Activated CD8-positive, alpha-beta T cell treated with anti-CD3 and anti-CD28 coated beads for 36 hours (primary cell): ENCODE measurements around the gene RGS19. TPM values are rescaled to one million over a fixed set of nuclear protein-coding genes. Genes with fewer than 3 reads are reported as not detected.

Experiments used
- ATAC-seq: fragments of 200-7000 bp; cut with Tn5 transposase; one replicate; pipeline ENCODE4 v1.10.0; 2021; ENCODE audit warnings: mild to moderate bottlenecking, moderate library complexity
- CTCF ChIA-PET: fragments of 350-600 bp; sonication (Branson Sonifier 250); formaldehyde crosslinking; loops from one replicate; lab custom pipeline; 2021; ENCODE audit warnings: antibody characterized with exemption; lab: Charles Lee
- POLR2A ChIA-PET: fragments of 350-600 bp; sonication (Branson Sonifier 250); formaldehyde crosslinking; loops from one replicate; lab custom pipeline; 2021; ENCODE audit warnings: antibody characterized with exemption; lab: Charles Lee
- DNase-seq: peaks from one replicate; pipeline ENCODE4 v3.0.0-alpha.2; 2020
- H3K27ac Mint-ChIP-seq: one replicate; pipeline ENCODE4 v1.8.0; 2021; ENCODE audit warnings: mild to moderate bottlenecking, mixed read lengths
- H3K27me3 Mint-ChIP-seq: one replicate; pipeline ENCODE4 v1.8.0; 2021; ENCODE audit warnings: mixed read lengths
- H3K36me3 Mint-ChIP-seq: one replicate; pipeline ENCODE4 v1.8.0; 2021; ENCODE audit warnings: low read depth, mixed read lengths
- H3K4me1 Mint-ChIP-seq: one replicate; pipeline ENCODE4 v1.8.0; 2021; ENCODE audit warnings: low read depth, mixed read lengths
- H3K4me3 Mint-ChIP-seq: one replicate; pipeline ENCODE4 v1.8.0; 2021; ENCODE audit warnings: mild to moderate bottlenecking, moderate library complexity, mixed read lengths
- H3K9me3 Mint-ChIP-seq: one replicate; pipeline ENCODE4 v1.8.0; 2021; ENCODE audit warnings: mixed read lengths
- CTCF ChIP-seq: fragments of 200-600 bp; IDR thresholded peaks from one replicate; pipeline ENCODE4 v1.8.0; 2022; ENCODE audit warnings: antibody characterized with exemption, mild to moderate bottlenecking
- intact Hi-C: fragments of 100-400 bp; cut with micrococcal nuclease; formaldehyde crosslinking; loops from one replicate; pipeline ENCODE4 v1.10.0; 2022
- total RNA-seq, 2 experiments: library from RNA; stranded (reverse); gene quantifications; one replicate each; pipeline ENCODE4 v1.2.3, GENCODE V29; 2021

Gene RGS19
- total RNA-seq, 2 experiments from 2014 or later: 42.5 to 44.1 TPM

DNA sequence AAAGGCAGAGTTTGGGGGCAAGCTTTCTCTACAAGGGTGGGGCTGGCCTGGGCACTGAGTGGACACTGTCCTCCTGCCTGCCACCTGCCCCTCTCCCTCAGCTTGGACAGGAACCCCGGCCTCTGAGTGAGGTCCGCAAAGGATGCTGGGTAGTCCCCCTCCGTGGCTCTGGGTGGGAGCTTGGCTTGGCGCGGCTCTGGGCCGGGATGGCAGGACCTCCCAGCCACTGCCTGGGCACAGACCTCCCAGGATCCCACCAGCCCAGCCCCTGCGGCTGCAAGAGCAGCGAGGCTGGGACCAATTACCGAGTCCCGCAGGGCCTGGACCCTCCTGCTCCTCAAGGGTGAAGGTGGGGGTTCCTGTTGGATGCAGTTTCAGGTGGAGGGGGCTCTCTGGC, 27.0 kb downstream of the RGS19 start:
- no peak for DNase-seq
- no peak overlapping the region for H3K4me3 Mint-ChIP-seq
- no peak overlapping the region for H3K27ac Mint-ChIP-seq
- POLR2A ChIA-PET: interaction anchor here (1.0 to 1.2 kb wide), 2 partner anchors 11 to 16 kb away, joined by 3 read pairs; no protein-coding TSS in a partner anchor
- CTCF ChIA-PET: interaction anchor here (1.6 kb wide), 1 partner anchor 13 kb away, joined by 14 read pairs; no protein-coding TSS in a partner anchor
- no peaks in the 10 kb centered on the region for H3K9me3 Mint-ChIP-seq
- TF ChIP-seq CTCF: no peak
- H3K4me1 Mint-ChIP-seq: peaks cover 6% of the 10 kb centered on the region
- intact Hi-C loops: no loop called here
- peaks cover 35% of the 10 kb centered on the region for H3K27me3 Mint-ChIP-seq
- no peak for ATAC-seq
- H3K36me3 Mint-ChIP-seq: no peaks in the 10 kb centered on the region

DNA sequence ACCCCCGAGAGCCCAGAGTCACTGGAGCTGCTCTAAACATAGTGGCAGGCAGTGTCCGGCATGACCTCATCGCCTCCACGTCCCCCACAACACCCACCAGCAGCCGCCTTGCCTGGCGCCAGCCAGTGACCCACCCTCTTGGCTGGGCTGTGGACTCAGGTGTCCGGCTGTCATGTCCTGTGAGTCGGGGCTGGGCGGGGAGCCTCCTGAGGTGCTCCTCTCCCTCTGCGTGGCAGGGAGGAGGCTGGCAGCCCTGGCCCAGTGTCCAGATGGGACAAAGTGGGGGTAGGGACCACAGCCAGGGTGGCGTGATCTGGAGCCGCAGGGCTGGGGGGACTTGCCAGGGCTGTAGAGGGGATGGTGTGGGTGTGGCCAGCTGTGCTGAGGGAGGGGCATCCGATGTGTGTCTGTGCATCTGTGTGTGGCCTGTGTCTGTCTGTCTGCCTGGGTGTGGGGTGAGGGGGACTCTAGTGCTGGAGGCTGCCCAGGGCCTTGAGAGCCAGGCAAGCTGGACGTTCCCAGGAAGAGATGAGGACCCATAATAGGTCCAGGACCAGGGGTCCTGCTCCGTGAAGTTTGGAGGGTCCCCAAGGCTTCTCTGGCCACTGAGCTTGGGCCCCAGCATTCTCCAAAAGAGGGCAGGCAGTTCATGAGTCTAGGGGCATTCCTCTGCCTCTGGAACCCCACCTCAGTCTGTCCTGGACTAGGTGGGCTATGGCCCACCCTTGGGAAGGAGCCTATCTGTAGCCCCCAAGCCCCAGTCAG, 27.6 kb downstream of the RGS19 start:
- Mint-ChIP-seq H3K27ac (no peak overlapping the region), H3K4me3 (no peak overlapping the region), H3K27me3 (peaks cover 41% of the 10 kb centered on the region), H3K9me3 (no peaks in the 10 kb centered on the region), H3K4me1 (peaks cover 4% of the 10 kb centered on the region), H3K36me3 (no peaks in the 10 kb centered on the region)
- TF ChIP-seq CTCF: no peak
- POLR2A ChIA-PET: interaction anchor here (1.0 to 2.0 kb wide), 4 partner anchors 11 to 17 kb away, joined by 3 to 10 read pairs (median 3); no protein-coding TSS in a partner anchor
- no peak for DNase-seq
- ATAC-seq: no peak
- intact Hi-C loops: no loop called here
- CTCF ChIA-PET: interaction anchor here (1.6 kb wide), 1 partner anchor 13 kb away, joined by 14 read pairs; no protein-coding TSS in a partner anchor

- peaks cover 46% of the 10 kb centered on the region for H3K27me3 Mint-ChIP-seq
- intact Hi-C loops: no loop called here
- ChIA-PET CTCF (interaction anchor here (1.5 to 2.8 kb wide), 3 partner anchors 10 to 12 kb away, joined by 3 to 14 read pairs (median 12); no protein-coding TSS in a partner anchor), POLR2A (interaction anchor here (1.2 to 2.0 kb wide), 3 partner anchors 11 to 70 kb away, joined by 3 to 10 read pairs (median 3); partner anchors contain the start of gene PRPF6)
- H3K4me1 Mint-ChIP-seq: peaks cover 6% of the 10 kb centered on the region
- no peak overlapping the region for H3K4me3 Mint-ChIP-seq
- no peaks in the 10 kb centered on the region for H3K9me3 Mint-ChIP-seq
- no peak for DNase-seq
- no peaks in the 10 kb centered on the region for H3K36me3 Mint-ChIP-seq
- no peak overlapping the region for H3K27ac Mint-ChIP-seq
- TF ChIP-seq CTCF: no peak
- no peak for ATAC-seq
These were observed 28.3 kb downstream of the RGS19 start for GRCh38 chr20:64051033-64051452.

DNA sequence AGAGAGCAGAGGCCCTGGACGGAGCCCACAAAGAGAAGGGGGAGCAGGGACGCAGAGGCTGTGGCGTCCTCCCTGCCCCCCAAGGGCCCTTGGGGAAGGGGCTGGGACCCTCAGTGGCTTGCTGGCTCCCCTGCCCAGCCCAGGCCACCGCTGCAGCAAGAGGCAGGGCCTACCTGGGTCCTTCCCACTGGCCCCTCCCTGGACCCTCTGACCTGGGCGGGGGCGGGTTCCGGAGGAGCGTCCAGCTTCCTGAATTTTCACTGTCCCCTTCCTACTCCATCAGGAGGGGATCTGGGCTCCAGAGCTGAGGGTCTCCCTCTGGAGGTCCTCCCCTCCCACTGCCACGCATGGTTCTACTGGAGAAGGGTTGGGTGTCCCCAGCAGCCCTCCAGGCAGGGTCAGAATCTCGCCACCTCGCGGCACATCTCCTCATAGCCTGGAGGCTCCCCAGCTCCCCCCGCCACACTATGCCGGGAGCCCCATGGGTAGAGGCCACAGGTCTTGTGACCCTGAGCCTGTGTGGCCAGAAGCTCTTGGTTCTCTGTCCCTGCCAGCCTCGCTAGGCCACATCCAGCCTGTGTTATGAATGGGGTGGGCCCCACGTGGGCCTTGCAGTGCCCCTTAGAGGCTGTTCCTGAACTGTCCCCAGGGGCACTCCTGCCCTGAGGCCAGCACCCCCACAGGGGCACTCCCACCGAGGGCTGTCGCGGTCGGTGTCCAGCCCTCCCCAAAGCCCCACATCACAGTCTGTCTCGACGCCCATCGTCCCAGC, 28.9 kb downstream of the RGS19 start:
- Mint-ChIP-seq H3K27ac (no peak overlapping the region), H3K4me3 (no peak overlapping the region)

More for the DNA sequence above, 28.9 kb downstream of the RGS19 start:
- intact Hi-C loops: no loop called here
- peaks cover 10% of the 10 kb centered on the region for H3K4me1 Mint-ChIP-seq
- H3K9me3 Mint-ChIP-seq: no peaks in the 10 kb centered on the region
- no peak for DNase-seq
- TF ChIP-seq CTCF: no peak
- CTCF ChIA-PET: interaction anchor here (1.5 to 2.8 kb wide), 2 partner anchors 9 to 12 kb away, joined by 3 to 12 read pairs; no protein-coding TSS in a partner anchor
- H3K36me3 Mint-ChIP-seq: no peaks in the 10 kb centered on the region
- ATAC-seq: no peak
- POLR2A ChIA-PET: interaction anchor here (1.2 to 2.0 kb wide), 3 partner anchors 11 to 70 kb away, joined by 3 to 10 read pairs (median 3); partner anchors contain the start of gene PRPF6
- H3K27me3 Mint-ChIP-seq: peaks cover 51% of the 10 kb centered on the region
